Measurements from ENCODE around the gene NEDD8. TPM values are rescaled to one million over a fixed set of nuclear protein-coding genes. Genes with fewer than 3 reads are reported as not detected.
"Not testable (repeated sequence)": the region's sequence is repeated elsewhere in the genome, so short reads cannot be mapped to it uniquely, and the experiment has no call there.

NEDD8 gene
- total and polyA plus RNA-seq, 2 experiments from 2014 or later, result 264 to 492 TPM

GRCh38 chr14:24204163-24205146 lies 27.7 kb downstream of the NEDD8 start:
- Histone ChIP-seq H3K27ac (no peak overlapping the region), H3K4me1 (ENCODE audit: low read depth) (no peaks in the 10 kb centered on the region), H3K9me3 (ENCODE audit: low read depth) (no peaks in the 10 kb centered on the region), H3K4me3 (no peak overlapping the region), H3K27me3 (no peaks in the 10 kb centered on the region), H3K36me3 (peaks cover 3% of the 10 kb centered on the region)
- TF ChIP-seq CTCF (IDR thresholded peaks at IDR 0.05; ENCODE audit: low read depth, low read length), result no peak
- DNase-seq (ENCODE audit: low read depth in 1 of 2, low spot score in 1 of 2), result no peak

- not testable (repeated sequence) for H3K36me3 ChIP-seq; DNase-seq (ENCODE audit: low read depth in 1 of 2, low spot score in 1 of 2); H3K9me3 ChIP-seq (ENCODE audit: low read depth); H3K27me3 ChIP-seq; H3K27ac ChIP-seq; H3K4me3 ChIP-seq; H3K4me1 ChIP-seq (ENCODE audit: low read depth)
Observed at GRCh38 chr14:24203249-24203886, 28.8 kb downstream of the NEDD8 start.

- H3K36me3 ChIP-seq; DNase-seq (ENCODE audit: low read depth in 1 of 2, low spot score in 1 of 2); H3K27me3 ChIP-seq; H3K27ac ChIP-seq; H3K4me1 ChIP-seq (ENCODE audit: low read depth); H3K9me3 ChIP-seq (ENCODE audit: low read depth); H3K4me3 ChIP-seq: not testable (repeated sequence)
Observed at GRCh38 chr14:24202538-24202937, 29.6 kb downstream of the NEDD8 start.

- no peaks in the 10 kb centered on the region for H3K27me3 ChIP-seq
- peaks cover 4% of the 10 kb centered on the region for H3K4me1 ChIP-seq (ENCODE audit: low read depth)
- no peak for TF ChIP-seq CTCF (IDR thresholded peaks at IDR 0.05; ENCODE audit: low read depth, low read length)
- H3K27ac ChIP-seq, result no peak overlapping the region
- no peaks in the 10 kb centered on the region for H3K9me3 ChIP-seq (ENCODE audit: low read depth)
- H3K4me3 ChIP-seq, result no peak overlapping the region
- DNase-seq (ENCODE audit: low read depth in 1 of 2, low spot score in 1 of 2), result no peak
- no peaks in the 10 kb centered on the region for H3K36me3 ChIP-seq
Observed at GRCh38 chr14:24198814-24199524, 33.2 kb downstream of the NEDD8 start.

DNA sequence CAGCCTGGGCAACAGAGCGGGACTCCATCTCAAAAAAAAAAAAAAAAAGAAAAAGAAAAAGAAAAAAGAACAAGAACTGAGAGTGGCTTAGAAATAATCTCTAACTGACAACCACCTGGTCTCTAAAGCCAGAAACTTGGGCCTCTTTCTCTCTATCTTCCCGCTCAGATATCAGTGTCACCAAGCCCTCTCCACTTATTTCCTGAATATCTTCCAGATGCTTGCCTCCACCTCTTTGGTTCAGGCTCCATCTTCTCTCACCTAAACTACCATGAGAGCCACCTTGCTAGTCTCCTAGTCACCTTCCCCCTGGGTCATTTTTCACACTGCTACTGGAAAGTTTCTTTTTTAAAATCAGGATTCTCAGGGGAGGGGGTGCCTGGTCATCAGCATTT lies 35.1 kb downstream of the NEDD8 start:
- TF ChIP-seq CTCF (IDR thresholded peaks at IDR 0.05; ENCODE audit: low read depth, low read length), result no peak
- peak overlapping the region; percentile 98 for H3K27ac ChIP-seq
- no peak overlapping the region for H3K4me3 ChIP-seq
- no peak for DNase-seq (ENCODE audit: low read depth in 1 of 2, low spot score in 1 of 2)
- H3K9me3 ChIP-seq (ENCODE audit: low read depth), result no peaks in the 10 kb centered on the region
- H3K27me3 ChIP-seq, result no peaks in the 10 kb centered on the region
- H3K36me3 ChIP-seq, result peaks cover 6% of the 10 kb centered on the region
- peaks cover 4% of the 10 kb centered on the region for H3K4me1 ChIP-seq (ENCODE audit: low read depth)
